HG03354 (cell line): ENCODE measurements around the gene MPO.

ENCODE experiments used
- ATAC-seq: cut with Tn5 transposase; IDR thresholded peaks from one replicate; pipeline ENCODE4 v1.9.1; 2021; ENCODE audit warnings: mild to moderate bottlenecking; ENCODE audit not compliant: unreplicated experiment, poor library complexity, severe bottlenecking

The MPO gene

DNA sequence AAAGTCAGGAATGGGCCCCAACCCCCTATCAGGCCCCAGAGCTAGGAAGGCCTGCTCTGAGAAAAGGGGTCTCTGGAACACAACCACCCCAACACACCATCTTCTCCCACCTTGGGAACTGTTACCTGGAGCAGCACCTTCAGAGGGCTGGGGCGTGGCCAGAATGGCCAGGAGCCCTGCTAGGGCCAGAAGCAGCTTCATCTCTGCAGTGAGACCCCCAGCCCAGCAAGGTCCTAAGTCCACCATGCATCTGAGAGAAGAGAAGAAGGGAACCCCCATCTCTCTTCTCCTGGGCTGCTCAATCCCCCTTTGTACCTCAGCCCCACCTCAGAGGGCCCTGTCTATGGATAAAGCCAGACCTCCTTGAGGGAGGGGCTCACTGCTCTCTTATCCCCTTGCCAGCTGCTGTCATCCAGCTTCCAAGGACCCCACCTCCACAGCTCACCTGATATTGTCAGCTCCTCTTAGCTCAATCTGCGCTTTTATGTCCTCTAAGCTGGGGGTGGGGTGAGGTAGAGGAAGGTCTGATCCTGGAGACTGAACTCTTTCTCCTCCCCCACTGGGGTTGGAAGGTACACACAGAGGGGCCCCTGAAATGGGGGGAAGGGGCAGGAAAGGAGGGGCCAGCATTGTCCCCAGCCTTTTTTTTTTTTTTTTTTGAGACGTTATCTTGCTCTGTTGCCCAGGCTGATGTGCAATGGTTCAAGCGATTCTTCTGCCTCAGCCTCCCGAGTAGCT, at the start of gene MPO:
Gene MPO, minus strand, starts transcription at position 456 of the 738 bp plus-strand sequence. Its CDS starts 177 bp downstream, at position 279.
- ATAC-seq, result no peak

DNA sequence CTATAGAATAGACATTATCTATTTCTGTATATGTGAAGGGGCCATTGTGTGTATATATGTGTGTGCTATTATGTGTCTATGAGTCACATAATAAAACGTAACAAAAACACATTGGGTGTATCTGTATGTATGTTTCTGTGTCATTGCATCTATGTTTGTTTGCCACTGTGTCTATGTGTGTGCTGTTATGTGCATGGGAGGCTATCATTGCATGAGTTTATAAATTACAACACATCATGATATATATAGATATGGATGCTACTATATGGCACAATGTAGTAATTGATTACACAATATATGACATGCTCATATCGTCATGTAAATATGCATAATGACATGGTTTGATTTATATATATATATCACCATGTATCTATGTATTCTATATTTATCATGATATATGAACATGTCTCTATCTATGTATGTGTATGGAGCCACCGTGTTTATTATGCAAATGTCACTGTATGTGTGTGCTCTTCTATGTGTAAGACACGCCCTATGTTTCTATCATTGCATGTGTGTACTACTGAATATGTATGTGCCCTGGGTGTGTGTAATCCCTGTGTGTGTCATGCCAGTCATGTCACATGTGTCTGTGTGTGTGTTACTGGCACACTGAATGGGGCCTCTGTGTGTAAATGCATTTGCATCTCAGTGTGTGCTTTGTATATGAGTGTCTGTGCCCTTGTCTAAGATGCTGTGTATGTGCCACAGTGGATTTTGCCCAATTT, 49.2 kb upstream of the MPO start:
- ATAC-seq, result peak; percentile 19

DNA sequence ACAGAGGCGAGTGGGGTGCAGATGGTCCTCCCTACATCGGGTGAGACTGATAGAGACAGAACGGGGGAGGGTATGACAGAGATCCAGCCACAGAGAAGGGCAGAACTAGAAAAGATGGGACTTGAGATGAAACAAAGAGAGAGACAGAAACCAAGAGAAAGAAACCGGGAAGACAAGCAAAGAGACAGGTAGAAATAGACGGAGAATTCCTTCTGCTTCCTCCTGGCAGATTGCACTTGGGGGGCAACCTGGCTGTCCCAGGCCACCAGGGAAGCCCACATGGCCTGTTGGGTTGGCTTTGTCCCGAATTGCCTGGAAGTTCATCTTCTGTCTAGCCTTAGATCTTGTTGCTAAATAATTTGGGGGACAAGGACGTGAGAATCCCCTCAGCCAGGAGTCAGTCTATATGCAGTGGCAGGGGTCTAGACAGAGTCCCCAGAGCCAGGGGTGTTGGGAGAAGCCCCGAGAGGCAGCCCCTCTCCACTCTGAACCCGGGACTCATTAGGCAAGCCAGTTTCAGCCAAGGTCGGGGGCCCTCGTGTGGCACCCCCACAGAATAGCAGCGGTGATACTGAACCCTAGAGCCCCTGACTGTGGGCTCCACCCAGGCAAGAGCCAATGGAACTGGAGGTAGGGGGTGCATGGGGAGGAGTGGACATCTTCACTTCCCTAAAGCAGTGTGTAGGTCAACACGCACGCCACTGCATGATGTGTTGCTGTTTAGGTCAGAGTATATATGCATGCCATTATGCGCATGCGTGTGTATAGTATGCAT, 48.5 kb upstream of the MPO start:
- peak; percentile 55 for ATAC-seq

- ATAC-seq, result peak; percentile 26
Observed at GRCh38 chr17:58328195-58329034, 47.7 kb upstream of the MPO start, which contains the start of gene TSPOAP1. TSS of gene TSPOAP1 (minus strand) at chr17:58328795. CDS start at chr17:58327920, 875 bp downstream.

GRCh38 chr17:58327363-58328194, 46.8 kb upstream of the MPO start:
- no peak for ATAC-seq

DNA sequence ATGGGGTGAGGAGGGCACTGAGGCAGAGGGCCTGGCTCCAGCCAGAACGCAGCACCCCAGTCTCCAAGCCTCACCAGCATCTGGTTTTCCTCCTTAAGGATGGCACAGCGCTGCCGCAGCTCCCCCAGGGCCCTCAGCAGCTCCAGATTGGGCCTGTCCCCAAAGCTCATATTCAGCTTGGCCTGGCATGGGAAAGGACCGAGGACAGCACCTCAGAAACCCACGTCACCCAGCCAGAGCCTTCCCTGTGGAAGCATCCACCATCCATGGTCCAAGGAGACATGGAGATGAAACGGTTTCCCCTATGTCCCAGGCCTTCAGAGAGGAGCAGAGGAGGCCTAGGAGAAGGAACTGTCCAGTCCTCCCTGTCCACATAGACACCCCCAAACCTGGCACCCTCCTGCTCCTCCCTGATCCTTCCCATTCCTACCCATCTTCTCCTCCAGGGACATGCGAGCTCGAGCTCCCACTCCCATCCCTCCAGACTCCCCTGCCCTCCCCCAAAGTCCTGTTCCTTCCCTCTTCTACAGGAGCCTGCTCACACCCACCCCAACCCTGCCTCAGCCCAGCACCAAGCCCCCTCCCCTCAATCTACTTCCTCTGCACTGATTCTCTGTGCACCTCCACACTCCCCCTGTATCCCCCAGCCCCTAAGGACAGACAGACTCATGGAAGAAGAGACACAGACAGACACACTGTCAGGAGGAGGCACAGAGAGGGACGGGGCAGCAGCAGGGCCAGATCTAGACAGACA, 46.1 kb upstream of the MPO start:
- ATAC-seq, result no peak

- no peak for ATAC-seq
Observed at GRCh38 chr17:58325976-58326468, 45.3 kb upstream of the MPO start.

DNA sequence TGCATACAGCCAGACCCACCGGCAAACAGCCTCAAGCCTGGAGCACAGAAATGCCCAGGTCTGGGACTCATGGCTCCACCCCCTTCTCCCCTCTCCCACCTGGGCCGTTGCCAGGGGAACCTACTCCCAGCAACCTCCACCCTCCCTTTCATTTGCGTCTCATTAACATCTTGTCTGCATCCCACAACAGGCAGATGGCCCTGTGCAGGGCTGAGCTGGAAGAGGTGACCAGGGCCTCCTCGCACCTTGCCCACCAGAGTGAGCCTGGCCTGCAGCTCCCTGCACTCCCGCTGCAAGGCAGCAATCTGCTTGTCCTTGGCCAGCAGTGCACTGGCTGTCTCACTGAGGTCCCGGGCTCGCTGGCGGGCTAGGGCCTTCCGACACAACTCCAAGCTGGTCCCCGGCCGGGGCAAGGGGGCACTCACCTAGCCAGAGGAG, 44.6 kb upstream of the MPO start:
- no peak for ATAC-seq

GRCh38 chr17:58324409-58325288, 43.9 kb upstream of the MPO start:
- ATAC-seq, result no peak

- no peak for ATAC-seq
Observed at GRCh38 chr17:58324056-58324408, 43.3 kb upstream of the MPO start.

DNA sequence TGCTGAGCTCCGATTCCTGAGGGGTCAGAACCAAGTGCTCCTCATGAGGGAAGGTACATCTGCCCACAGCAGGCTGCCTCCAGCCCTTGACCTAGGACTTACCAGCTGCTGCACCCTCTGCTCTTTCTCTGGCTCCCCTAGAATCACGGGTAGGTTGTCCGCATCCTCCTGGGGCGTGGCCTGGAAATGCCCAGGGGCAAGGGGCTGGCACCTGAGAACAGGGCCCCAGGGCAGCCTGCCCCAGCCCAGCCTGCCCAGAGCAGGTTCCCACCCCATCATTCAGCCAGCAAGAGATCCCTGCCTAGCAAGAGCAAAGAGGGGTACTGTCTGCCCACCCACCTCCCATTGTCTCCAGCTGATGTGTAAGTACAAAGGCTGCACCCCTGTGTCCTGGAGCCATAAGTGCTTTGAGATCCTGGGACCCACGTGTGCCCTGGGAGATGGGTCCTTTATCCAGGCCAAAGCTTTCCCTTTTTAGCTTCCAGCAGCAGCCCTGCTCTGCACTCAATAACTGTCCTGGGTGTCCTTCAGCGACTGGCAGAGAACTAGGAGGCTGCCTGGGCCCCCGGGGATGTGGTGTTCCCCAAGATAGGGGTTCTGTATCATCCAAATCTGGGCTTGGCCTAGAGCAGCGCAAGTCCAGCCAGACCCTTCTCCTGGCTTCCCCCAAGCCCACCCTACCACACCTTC, 42.8 kb upstream of the MPO start:
- no peak for ATAC-seq

DNA sequence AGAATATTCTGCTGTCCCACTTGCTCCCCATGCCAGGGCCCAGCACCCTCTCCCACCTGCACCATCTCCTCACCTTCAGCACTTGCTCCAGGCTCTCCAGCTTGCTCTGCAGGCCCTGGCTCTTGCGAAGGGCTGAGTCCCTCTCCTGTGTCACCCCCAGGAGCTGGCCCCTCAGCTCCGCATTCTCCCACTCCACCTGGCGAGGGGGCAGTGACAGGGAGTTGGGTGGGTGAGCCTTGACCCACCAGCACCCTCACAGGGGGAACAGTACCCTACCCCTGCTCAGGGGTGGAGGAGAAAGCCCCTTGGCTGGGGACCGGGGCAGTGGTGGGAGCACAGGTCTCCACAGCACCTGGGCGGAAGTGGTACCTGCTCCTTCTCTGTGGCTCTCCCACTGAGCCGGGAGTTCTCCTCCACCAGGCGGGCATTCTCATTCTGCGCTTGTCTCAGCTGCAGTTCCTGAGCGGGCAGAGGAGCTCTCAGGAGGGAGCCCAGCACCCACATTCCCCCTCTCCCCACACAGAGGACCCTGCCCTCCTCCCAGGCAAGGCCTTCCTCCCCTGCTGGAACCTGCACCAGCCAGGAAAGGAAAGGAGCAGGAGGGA, 41.9 kb upstream of the MPO start:
- ATAC-seq, result no peak

GRCh38 chr17:58321571-58322525, 41.1 kb upstream of the MPO start:
- ATAC-seq, result no peak

GRCh38 chr17:58320570-58321323, 40.0 kb upstream of the MPO start:
- no peak for ATAC-seq
